ENCODE measurements around the gene SFI1. TPM values are rescaled to one million over a fixed set of nuclear protein-coding genes. Genes with fewer than 3 reads are reported as not detected.
"Not testable (repeated sequence)": the region's sequence is repeated elsewhere in the genome, so short reads cannot be mapped to it uniquely, and the experiment has no call there.

The SFI1 gene
- total RNA-seq, 1 donor from 2014 or later, result 13.6 TPM

- Histone ChIP-seq H3K36me3 (ENCODE audit: insufficient read depth, low read length) (peaks cover 30% of the 10 kb centered on the region), H3K27ac (ENCODE audit: low read depth, low read length) (no peak overlapping the region), H4K20me1 (ENCODE audit: insufficient read depth, low read length) (peaks cover 65% of the 10 kb centered on the region), H2AFZ (ENCODE audit: low read depth, low read length) (no peak overlapping the region), H3K4me1 (ENCODE audit: insufficient read depth, low read length) (no peaks in the 10 kb centered on the region), H3K9me3 (ENCODE audit: insufficient read depth, low read depth, low read length) (no peaks in the 10 kb centered on the region), H3K4me3 (ENCODE audit: insufficient read depth, low read depth, low read length) (no peak overlapping the region), H3K4me2 (ENCODE audit: low read length) (no peak overlapping the region), H3K9ac (ENCODE audit: low read length) (no peak overlapping the region), H3K79me2 (ENCODE audit: insufficient read depth, low read length) (peaks cover 76% of the 10 kb centered on the region), H3K27me3 (ENCODE audit: insufficient read depth, low read length) (no peaks in the 10 kb centered on the region)
- Mint-ChIP-seq H3K9me3 (ENCODE audit: unreplicated experiment) (no peaks in the 10 kb centered on the region), H3K4me1 (ENCODE audit: low read depth, unreplicated experiment) (no peaks in the 10 kb centered on the region), H3K27me3 (ENCODE audit: low read depth, unreplicated experiment) (no peaks in the 10 kb centered on the region), H3K36me3 (ENCODE audit: low read depth, unreplicated experiment) (peaks cover 15% of the 10 kb centered on the region), H3K4me3 (ENCODE audit: unreplicated experiment) (no peak overlapping the region), H3K27ac (ENCODE audit: unreplicated experiment) (no peak overlapping the region)
- DNase-seq (ENCODE audit: low read depth) (no peak), FAIRE-seq (no peak)
- no peak for TF ChIP-seq EZH2 (IDR thresholded peaks at IDR 0.05; ENCODE audit: insufficient read depth, low read length)
- TF ChIP-seq CTCF (IDR thresholded peaks at IDR 0.05; ENCODE audit: insufficient read depth, low read depth, low read length), result no peak
These were observed 15.2 kb upstream of the SFI1 start for GRCh38 chr22:31481129-31481528.

- not testable (repeated sequence) for H3K4me1 ChIP-seq (ENCODE audit: insufficient read depth, low read length); H2AFZ ChIP-seq (ENCODE audit: low read depth, low read length); H3K9ac ChIP-seq (ENCODE audit: low read length); H3K27ac ChIP-seq (ENCODE audit: low read depth, low read length); FAIRE-seq; H3K9me3 Mint-ChIP-seq (ENCODE audit: unreplicated experiment); H3K4me2 ChIP-seq (ENCODE audit: low read length); H3K27me3 ChIP-seq (ENCODE audit: insufficient read depth, low read length); H3K27ac Mint-ChIP-seq (ENCODE audit: unreplicated experiment); H3K4me3 Mint-ChIP-seq (ENCODE audit: unreplicated experiment); H3K27me3 Mint-ChIP-seq (ENCODE audit: low read depth, unreplicated experiment); DNase-seq (ENCODE audit: low read depth); H3K4me3 ChIP-seq (ENCODE audit: insufficient read depth, low read depth, low read length); H3K4me1 Mint-ChIP-seq (ENCODE audit: low read depth, unreplicated experiment); H3K9me3 ChIP-seq (ENCODE audit: insufficient read depth, low read depth, low read length)
- peaks cover 72% of the 10 kb centered on the region for H3K79me2 ChIP-seq (ENCODE audit: insufficient read depth, low read length)
- H3K36me3 ChIP-seq (ENCODE audit: insufficient read depth, low read length), result peaks cover 33% of the 10 kb centered on the region
- H4K20me1 ChIP-seq (ENCODE audit: insufficient read depth, low read length), result peaks cover 58% of the 10 kb centered on the region
- peaks cover 12% of the 10 kb centered on the region for H3K36me3 Mint-ChIP-seq (ENCODE audit: low read depth, unreplicated experiment)
These were observed 13.9 kb upstream of the SFI1 start for GRCh38 chr22:31482470-31482869.

- Histone ChIP-seq H4K20me1 (ENCODE audit: insufficient read depth, low read length) (peaks cover 33% of the 10 kb centered on the region), H3K36me3 (ENCODE audit: insufficient read depth, low read length) (peaks cover 14% of the 10 kb centered on the region), H3K4me1 (ENCODE audit: insufficient read depth, low read length) (peaks cover 16% of the 10 kb centered on the region), H3K79me2 (ENCODE audit: insufficient read depth, low read length) (peaks cover 67% of the 10 kb centered on the region)
- H3K9ac ChIP-seq (ENCODE audit: low read length); H2AFZ ChIP-seq (ENCODE audit: low read depth, low read length); H3K4me3 ChIP-seq (ENCODE audit: insufficient read depth, low read depth, low read length); H3K27ac Mint-ChIP-seq (ENCODE audit: unreplicated experiment); DNase-seq (ENCODE audit: low read depth); H3K9me3 ChIP-seq (ENCODE audit: insufficient read depth, low read depth, low read length); H3K4me3 Mint-ChIP-seq (ENCODE audit: unreplicated experiment); H3K9me3 Mint-ChIP-seq (ENCODE audit: unreplicated experiment); H3K4me2 ChIP-seq (ENCODE audit: low read length); H3K27me3 ChIP-seq (ENCODE audit: insufficient read depth, low read length); FAIRE-seq; H3K27me3 Mint-ChIP-seq (ENCODE audit: low read depth, unreplicated experiment); H3K27ac ChIP-seq (ENCODE audit: low read depth, low read length); H3K36me3 Mint-ChIP-seq (ENCODE audit: low read depth, unreplicated experiment): not testable (repeated sequence)
- H3K4me1 Mint-ChIP-seq (ENCODE audit: low read depth, unreplicated experiment), result peaks cover 10% of the 10 kb centered on the region
These were observed 10.0 kb upstream of the SFI1 start for GRCh38 chr22:31486369-31486768.

GRCh38 chr22:31486951-31487350 lies 9.4 kb upstream of the SFI1 start:
- Mint-ChIP-seq H3K4me1 (ENCODE audit: low read depth, unreplicated experiment) (peaks cover 11% of the 10 kb centered on the region), H3K27me3 (ENCODE audit: low read depth, unreplicated experiment) (no peaks in the 10 kb centered on the region), H3K4me3 (ENCODE audit: unreplicated experiment) (no peak overlapping the region), H3K27ac (ENCODE audit: unreplicated experiment) (no peak overlapping the region), H3K36me3 (ENCODE audit: low read depth, unreplicated experiment) (no peaks in the 10 kb centered on the region), H3K9me3 (ENCODE audit: unreplicated experiment) (no peaks in the 10 kb centered on the region)
- peaks cover 10% of the 10 kb centered on the region for H3K36me3 ChIP-seq (ENCODE audit: insufficient read depth, low read length)
- DNase-seq (ENCODE audit: low read depth), result no peak
- no peaks in the 10 kb centered on the region for H3K9me3 ChIP-seq (ENCODE audit: insufficient read depth, low read depth, low read length)
- TF ChIP-seq EZH2 (IDR thresholded peaks at IDR 0.05; ENCODE audit: insufficient read depth, low read length), result no peak
- no peak for TF ChIP-seq CTCF (IDR thresholded peaks at IDR 0.05; ENCODE audit: insufficient read depth, low read depth, low read length)
- FAIRE-seq, result no peak
- H3K4me1 ChIP-seq (ENCODE audit: insufficient read depth, low read length), result peaks cover 16% of the 10 kb centered on the region
- peaks cover 61% of the 10 kb centered on the region for H3K79me2 ChIP-seq (ENCODE audit: insufficient read depth, low read length)
- no peak overlapping the region for H3K27ac ChIP-seq (ENCODE audit: low read depth, low read length)
- no peak overlapping the region for H3K4me3 ChIP-seq (ENCODE audit: insufficient read depth, low read depth, low read length)
- H4K20me1 ChIP-seq (ENCODE audit: insufficient read depth, low read length), result peaks cover 29% of the 10 kb centered on the region
- no peak overlapping the region for H3K9ac ChIP-seq (ENCODE audit: low read length)
- H3K4me2 ChIP-seq (ENCODE audit: low read length), result no peak overlapping the region
- H2AFZ ChIP-seq (ENCODE audit: low read depth, low read length), result no peak overlapping the region
- no peaks in the 10 kb centered on the region for H3K27me3 ChIP-seq (ENCODE audit: insufficient read depth, low read length)
